Endothelial cell of umbilical vein (primary cell): ENCODE data around the gene CDK10.

ENCODE experiments used
- EZH2 ChIP-seq: IDR thresholded peaks from 2 replicates; pipeline ENCODE4 v1.6.1; 2012; ENCODE audit warnings: borderline replicate concordance, low read depth, mild to moderate bottlenecking, moderate library complexity, low read length, inconsistent platforms; ENCODE audit not compliant: severe bottlenecking
- POLR2A ChIP-seq: IDR thresholded peaks from 2 replicates; pipeline ENCODE4 v1.6.1; 2012; ENCODE audit warnings: low read depth, mild to moderate bottlenecking, control low read depth, low read length
- TF ChIP-seq, protein P1 (sequence below), 2 donors: IDR thresholded peaks; 1 replicate in 1 of 2; 2 replicates in 1 of 2; pipeline ENCODE4 v1.5.1; 2011; ENCODE audit warnings: low read length in 2 of 2, mild to moderate bottlenecking in 2 of 2, moderate library complexity in 2 of 2, control low read depth in 1 of 2, inconsistent platforms in 1 of 2, low read depth in 1 of 2; ENCODE audit not compliant: insufficient read depth in 1 of 2; ENCODE audit errors: extremely low read depth in 1 of 2

DNA sequence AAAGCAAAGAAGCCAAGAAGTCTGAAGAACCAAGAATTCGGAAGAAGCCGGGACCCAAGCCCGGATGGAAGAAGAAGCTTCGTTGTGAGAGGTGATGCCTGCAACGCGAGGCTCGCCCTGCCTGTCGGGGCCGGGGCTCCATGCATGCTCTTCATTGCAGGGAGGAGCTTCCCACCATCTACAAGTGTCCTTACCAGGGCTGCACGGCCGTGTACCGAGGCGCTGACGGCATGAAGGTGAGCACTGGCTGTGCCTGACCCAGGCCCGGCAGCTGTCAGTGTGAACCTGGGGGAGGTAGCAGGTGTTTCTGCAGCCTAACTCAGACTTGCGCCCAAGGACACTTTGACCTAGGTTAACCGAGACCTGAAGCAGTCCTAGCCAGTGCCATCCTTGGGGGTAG is 46.8 kb downstream of the CDK10 start:
- TF ChIP-seq POLR2A (no peak), EZH2 (no peak)
- TF ChIP-seq, protein P1, sequence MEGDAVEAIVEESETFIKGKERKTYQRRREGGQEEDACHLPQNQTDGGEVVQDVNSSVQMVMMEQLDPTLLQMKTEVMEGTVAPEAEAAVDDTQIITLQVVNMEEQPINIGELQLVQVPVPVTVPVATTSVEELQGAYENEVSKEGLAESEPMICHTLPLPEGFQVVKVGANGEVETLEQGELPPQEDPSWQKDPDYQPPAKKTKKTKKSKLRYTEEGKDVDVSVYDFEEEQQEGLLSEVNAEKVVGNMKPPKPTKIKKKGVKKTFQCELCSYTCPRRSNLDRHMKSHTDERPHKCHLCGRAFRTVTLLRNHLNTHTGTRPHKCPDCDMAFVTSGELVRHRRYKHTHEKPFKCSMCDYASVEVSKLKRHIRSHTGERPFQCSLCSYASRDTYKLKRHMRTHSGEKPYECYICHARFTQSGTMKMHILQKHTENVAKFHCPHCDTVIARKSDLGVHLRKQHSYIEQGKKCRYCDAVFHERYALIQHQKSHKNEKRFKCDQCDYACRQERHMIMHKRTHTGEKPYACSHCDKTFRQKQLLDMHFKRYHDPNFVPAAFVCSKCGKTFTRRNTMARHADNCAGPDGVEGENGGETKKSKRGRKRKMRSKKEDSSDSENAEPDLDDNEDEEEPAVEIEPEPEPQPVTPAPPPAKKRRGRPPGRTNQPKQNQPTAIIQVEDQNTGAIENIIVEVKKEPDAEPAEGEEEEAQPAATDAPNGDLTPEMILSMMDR (IDR thresholded peaks at IDR 0.05; ENCODE audit: extremely low read depth in 1 of 2, insufficient read depth in 1 of 2, low read depth in 1 of 2, low read length in 2 of 2): no peak
